Keratinocyte (primary cell): ENCODE measurements around the gene SMIM15. TPM values are rescaled to one million over a fixed set of nuclear protein-coding genes. Genes with fewer than 3 reads are reported as not detected.

ENCODE experiments used
- DNase-seq: peaks from one replicate; pipeline ENCODE4 v3.0.0-alpha.2; 2011; ENCODE audit warnings: low read depth, missing footprints, low spot score
- FAIRE-seq: peaks from 2 replicates; lab custom pipeline; 2011; peaks lifted over from hg19 to GRCh38; lab: Jason Lieb, UNC
- H2AFZ ChIP-seq: 2 replicates; pipeline ENCODE4 v1.6.0; 2012; ENCODE audit warnings: low read length, control low read depth, inconsistent platforms; ENCODE audit not compliant: control insufficient read depth
- H3K27ac ChIP-seq: 2 replicates; pipeline ENCODE4 v1.5.1; 2011; ENCODE audit warnings: low read length; ENCODE audit not compliant: control insufficient read depth, insufficient read depth
- H3K27me3 ChIP-seq: 3 replicates; pipeline ENCODE4 v1.6.0; 2011; ENCODE audit warnings: low read length; ENCODE audit not compliant: control insufficient read depth, insufficient read depth; ENCODE audit errors: extremely low read depth
- H3K36me3 ChIP-seq, 2 experiments: 2 replicates in 1 of 2; 3 replicates in 1 of 2; pipeline ENCODE4 v1.5.1; 2011; ENCODE audit warnings: low read length in 2 of 2, mild to moderate bottlenecking in 1 of 2; ENCODE audit not compliant: control insufficient read depth in 2 of 2, insufficient read depth in 2 of 2; ENCODE audit errors: extremely low read depth in 1 of 2
- H3K4me1 ChIP-seq: 3 replicates; pipeline ENCODE4 v1.5.1; 2011; ENCODE audit warnings: low read length; ENCODE audit not compliant: control insufficient read depth, insufficient read depth; ENCODE audit errors: extremely low read depth
- H3K4me2 ChIP-seq: 3 replicates; pipeline ENCODE4 v1.6.0; 2011; ENCODE audit warnings: low read depth, low read length; ENCODE audit not compliant: control insufficient read depth, insufficient read depth; ENCODE audit errors: extremely low read depth
- H3K4me3 ChIP-seq, 3 experiments: fragments of 200-600 bp in 1 of 3; sonication (generic) in 1 of 3; 2 replicates in 2 of 3; 3 replicates in 1 of 3; pipeline ENCODE4 v1.5.1; 2011 to 2016; ENCODE audit warnings: low read length in 3 of 3, mild to moderate bottlenecking in 3 of 3, control low read depth in 2 of 3, inconsistent platforms in 1 of 3, low read depth in 1 of 3, mixed read lengths in 1 of 3, mixed run types in 1 of 3, moderate library complexity in 1 of 3; ENCODE audit not compliant: control insufficient read depth in 2 of 3, insufficient read depth in 2 of 3; ENCODE audit errors: extremely low read depth in 1 of 3
- H3K79me2 ChIP-seq: 2 replicates; pipeline ENCODE4 v1.6.0; 2012; ENCODE audit warnings: low read length; ENCODE audit not compliant: control insufficient read depth, insufficient read depth
- H3K9ac ChIP-seq: 3 replicates; pipeline ENCODE4 v1.6.0; 2011; ENCODE audit warnings: low read length; ENCODE audit not compliant: control insufficient read depth, insufficient read depth; ENCODE audit errors: extremely low read depth
- H3K9me1 ChIP-seq: 3 replicates; pipeline ENCODE4 v1.6.0; 2011; ENCODE audit warnings: low read length; ENCODE audit not compliant: control insufficient read depth, insufficient read depth; ENCODE audit errors: extremely low read depth
- H3K9me3 ChIP-seq: 2 replicates; pipeline ENCODE4 v1.5.1; 2012; ENCODE audit warnings: low read depth, low read length; ENCODE audit not compliant: control insufficient read depth
- H4K20me1 ChIP-seq: 3 replicates; pipeline ENCODE4 v1.6.0; 2011; ENCODE audit warnings: low read length; ENCODE audit not compliant: control insufficient read depth, insufficient read depth; ENCODE audit errors: extremely low read depth
- CTCF ChIP-seq, 3 experiments: IDR thresholded peaks in 1 of 3; conservative IDR thresholded peaks in 1 of 3; optimal IDR thresholded peaks in 1 of 3; 2 replicates in 2 of 3; 3 replicates in 1 of 3; pipeline versions ENCODE3 to v1.5.1; 2011; ENCODE audit warnings: low read length in 3 of 3, mild to moderate bottlenecking in 3 of 3, moderate library complexity in 2 of 3, control low read depth in 1 of 3, inconsistent platforms in 1 of 3; ENCODE audit not compliant: insufficient read depth in 2 of 3; ENCODE audit errors: extremely low read depth in 1 of 3
- EZH2 ChIP-seq: IDR thresholded peaks from one replicate; pipeline ENCODE4 v1.6.1; 2012; ENCODE audit warnings: inconsistent platforms, mild to moderate bottlenecking, low read length, moderate library complexity
- dilution Hi-C: fragments of 300-500 bp; cut with MboI; formaldehyde crosslinking; loops from one replicate; pipeline ENCODE4 v1.7.0; 2020; ENCODE audit warnings: low sequenced_read_pairs; ENCODE audit not compliant: extremely low pct_ligation_motif_present
- polyA plus RNA-seq, 5 experiments: library from polyadenylated mRNA; depleted of rRNA in 3 of 5; stranded (reverse) in 3 of 5; stranded (forward) in 1 of 5; unstranded in 1 of 5; fragments of >200 nt; gene quantifications; 1 replicate in 1 of 5; 2 replicates in 3 of 5; 3 replicates in 1 of 5; pipeline versions ENCODE4 v1.2.1 to v1.2.3, GENCODE V29; 2011 to 2012; ENCODE audit warnings: missing spikeins in 2 of 5, low read depth in 1 of 5, low replicate concordance in 1 of 5

The SMIM15 gene
- polyA plus RNA-seq, 1 donor (not counting 4 experiments of a cell fraction or from before 2014, with no cell fraction given) = 60.1 TPM

DNA sequence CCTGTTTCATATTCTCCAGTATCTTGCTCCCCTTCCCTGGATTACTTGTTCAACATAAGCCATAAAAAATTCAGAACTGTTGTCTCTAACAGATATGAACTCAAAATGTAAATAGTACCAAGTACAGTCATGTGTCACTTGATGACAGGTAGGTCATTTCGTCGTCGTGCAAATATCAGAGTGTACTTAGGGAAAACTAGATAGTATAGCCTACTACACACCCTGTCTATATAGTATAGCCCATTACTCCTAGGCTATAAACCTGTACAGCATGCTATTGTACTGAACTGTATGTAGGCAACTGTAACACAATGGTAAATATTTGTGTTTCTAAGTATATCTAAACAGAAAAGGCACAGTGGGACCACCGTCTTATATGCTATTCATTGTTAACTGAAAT lies 39.1 kb downstream of the SMIM15 start:
- Histone ChIP-seq H2AFZ (no peak overlapping the region), H3K4me2 (no peak overlapping the region), H3K27ac (no peak overlapping the region), H4K20me1 (no peaks in the 10 kb centered on the region), H3K9ac (no peak overlapping the region), H3K9me1 (no peaks in the 10 kb centered on the region), H3K4me1 (no peaks in the 10 kb centered on the region), H3K79me2 (no peaks in the 10 kb centered on the region), H3K4me3 (no peak overlapping the region), H3K9me3 (no peaks in the 10 kb centered on the region), H3K36me3 (no peaks in the 10 kb centered on the region), H3K27me3 (no peaks in the 10 kb centered on the region)
- TF ChIP-seq CTCF (optimal IDR thresholded peaks at IDR 0.05 in 1 of 3, IDR thresholded peaks at IDR 0.05 in 1 of 3, conservative IDR thresholded peaks at IDR 0.05 in 1 of 3; ENCODE audit: extremely low read depth in 1 of 3, insufficient read depth in 2 of 3, low read length in 3 of 3) (no peak), EZH2 (no peak)
- FAIRE-seq (no peak), DNase-seq (no peak)
- dilution Hi-C loops = no loop called here

DNA sequence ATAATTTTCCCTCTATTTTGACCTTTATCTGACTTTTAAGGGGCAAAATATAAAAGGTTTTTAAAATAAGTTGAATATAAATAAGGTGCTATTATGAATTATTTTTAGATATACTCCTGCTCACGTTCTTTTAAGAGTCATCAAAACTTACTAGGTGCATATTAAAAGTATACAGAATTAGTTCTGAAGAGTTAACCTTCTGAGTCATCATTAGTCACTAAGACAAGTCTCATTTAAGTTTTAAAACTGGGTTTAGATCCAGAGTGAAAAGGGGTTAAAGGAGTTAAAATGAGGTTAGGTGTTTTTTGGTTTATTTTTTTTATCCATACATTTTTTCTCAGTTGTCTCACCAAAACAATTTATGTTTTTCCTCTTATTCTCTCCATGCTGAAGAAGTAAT lies 41.7 kb downstream of the SMIM15 start:
- Histone ChIP-seq H3K9me1 (no peaks in the 10 kb centered on the region), H3K9ac (no peak overlapping the region), H3K4me1 (no peaks in the 10 kb centered on the region), H4K20me1 (no peaks in the 10 kb centered on the region), H2AFZ (no peak overlapping the region), H3K4me3 (no peak overlapping the region), H3K4me2 (no peak overlapping the region), H3K9me3 (no peaks in the 10 kb centered on the region), H3K27me3 (no peaks in the 10 kb centered on the region), H3K79me2 (no peaks in the 10 kb centered on the region), H3K36me3 (no peaks in the 10 kb centered on the region), H3K27ac (no peak overlapping the region)
- no peak for DNase-seq
- no peak for TF ChIP-seq CTCF (optimal IDR thresholded peaks at IDR 0.05 in 1 of 3, IDR thresholded peaks at IDR 0.05 in 1 of 3, conservative IDR thresholded peaks at IDR 0.05 in 1 of 3; ENCODE audit: extremely low read depth in 1 of 3, insufficient read depth in 2 of 3, low read length in 3 of 3)
- FAIRE-seq = no peak
- dilution Hi-C loops = no loop called here
